ENCODE measurements around the gene STK32B. TPM values are rescaled to one million over a fixed set of nuclear protein-coding genes. Genes with fewer than 3 reads are reported as not detected.

The STK32B gene
- total RNA-seq, 1 donor from 2014 or later, result 6.5 TPM

GRCh38 chr4:5365071-5366008, 314.1 kb downstream of the STK32B start:
- no peak for DNase-seq

- no peak for DNase-seq
Observed at GRCh38 chr4:5366009-5366386, 314.7 kb downstream of the STK32B start.

GRCh38 chr4:5366421-5366820, 315.1 kb downstream of the STK32B start:
- DNase-seq, result no peak

DNA sequence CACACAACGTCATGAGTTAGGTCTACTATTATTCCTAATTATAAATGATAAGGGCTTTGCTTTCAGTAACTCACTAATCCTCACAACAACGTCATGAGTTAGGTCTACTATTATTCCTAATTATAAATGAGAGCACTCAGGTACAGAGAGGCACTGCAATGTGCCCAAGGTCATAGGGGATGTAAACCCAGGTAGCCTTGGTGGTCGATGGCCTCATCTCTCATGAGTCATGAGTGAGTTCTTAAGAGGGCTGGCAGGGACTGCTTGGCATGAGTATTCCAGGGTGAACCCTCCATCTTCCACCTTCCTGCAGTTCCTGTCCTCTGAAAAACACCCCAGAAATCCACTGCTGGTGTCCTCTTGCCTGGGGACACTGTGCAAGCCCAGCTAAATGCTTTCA, 317.1 kb downstream of the STK32B start:
- no peak for DNase-seq

GRCh38 chr4:5370286-5370685, 319.0 kb downstream of the STK32B start:
- DNase-seq, result no peak

GRCh38 chr4:5371415-5372190, 320.3 kb downstream of the STK32B start:
- DNase-seq, result no peak

- DNase-seq, result no peak
Observed at GRCh38 chr4:5372198-5372597, 320.9 kb downstream of the STK32B start.

GRCh38 chr4:5373327-5373726, 322.0 kb downstream of the STK32B start:
- DNase-seq, result no peak

DNA sequence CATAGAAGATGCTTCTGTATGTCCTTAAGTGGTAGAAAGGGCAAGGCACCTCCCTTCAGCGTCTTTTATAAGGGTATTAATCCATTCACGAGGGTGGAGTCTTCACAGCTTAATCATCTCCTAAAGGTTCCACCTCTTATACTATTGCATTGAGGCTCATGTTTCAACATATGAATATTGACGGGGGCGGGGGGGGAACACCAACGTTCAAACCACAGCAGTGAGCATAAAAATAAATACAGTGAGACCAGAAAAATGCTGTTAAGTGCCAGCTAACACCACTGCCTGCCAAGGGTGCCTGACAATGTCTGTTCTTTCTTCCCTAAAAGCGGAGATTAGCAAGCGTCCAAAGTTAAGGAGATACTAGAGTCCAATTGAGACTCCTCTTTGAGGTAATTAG, 323.3 kb downstream of the STK32B start:
- DNase-seq, result no peak

GRCh38 chr4:5374994-5375393, 323.7 kb downstream of the STK32B start:
- DNase-seq, result no peak

DNA sequence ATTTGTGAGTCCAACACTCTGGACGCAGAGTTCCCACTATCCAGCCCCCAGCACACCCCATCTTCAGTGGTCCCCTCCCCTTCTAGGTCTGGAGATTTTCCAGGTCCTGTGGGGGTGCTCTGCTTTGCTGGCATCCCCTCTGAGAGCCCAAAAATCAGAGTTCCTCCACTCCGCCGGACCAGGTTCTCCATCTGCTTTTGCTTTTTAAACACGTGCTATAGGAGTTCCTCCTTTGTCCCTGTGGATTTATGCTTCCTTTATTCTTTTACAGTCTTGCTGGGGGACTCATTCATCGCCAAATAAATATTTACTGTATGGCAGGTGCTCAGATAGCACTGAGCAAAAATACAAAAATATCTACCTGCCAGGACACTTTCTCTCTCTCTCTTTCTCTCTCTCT, 324.7 kb downstream of the STK32B start:
- no peak for DNase-seq

- DNase-seq, result no peak
Observed at GRCh38 chr4:5378002-5378401, 326.7 kb downstream of the STK32B start.

GRCh38 chr4:5379895-5380294, 328.6 kb downstream of the STK32B start:
- DNase-seq, result no peak

DNA sequence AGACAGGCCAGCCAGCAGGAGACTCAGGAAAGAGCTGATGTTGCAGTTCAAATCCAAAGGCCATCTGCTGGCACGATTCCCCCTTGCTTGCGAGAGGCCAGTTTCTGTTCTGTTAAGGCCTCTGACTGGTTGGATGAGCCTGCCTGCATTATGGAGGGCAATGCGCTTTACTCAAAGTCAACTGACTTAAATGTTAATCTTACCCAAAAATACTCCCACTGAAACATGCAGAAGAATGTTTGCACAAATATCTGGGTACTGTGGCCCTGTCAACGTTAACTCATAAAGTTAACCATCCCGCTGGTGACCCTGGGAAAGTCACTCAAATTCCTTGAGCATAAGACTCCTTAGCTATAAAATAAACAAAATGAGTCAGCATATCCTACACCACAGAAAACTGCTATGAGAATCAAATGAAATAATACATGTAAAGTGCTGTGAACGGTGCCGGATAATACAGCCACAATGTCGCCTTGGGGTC, 330.7 kb downstream of the STK32B start:
- DNase-seq, result no peak

DNA sequence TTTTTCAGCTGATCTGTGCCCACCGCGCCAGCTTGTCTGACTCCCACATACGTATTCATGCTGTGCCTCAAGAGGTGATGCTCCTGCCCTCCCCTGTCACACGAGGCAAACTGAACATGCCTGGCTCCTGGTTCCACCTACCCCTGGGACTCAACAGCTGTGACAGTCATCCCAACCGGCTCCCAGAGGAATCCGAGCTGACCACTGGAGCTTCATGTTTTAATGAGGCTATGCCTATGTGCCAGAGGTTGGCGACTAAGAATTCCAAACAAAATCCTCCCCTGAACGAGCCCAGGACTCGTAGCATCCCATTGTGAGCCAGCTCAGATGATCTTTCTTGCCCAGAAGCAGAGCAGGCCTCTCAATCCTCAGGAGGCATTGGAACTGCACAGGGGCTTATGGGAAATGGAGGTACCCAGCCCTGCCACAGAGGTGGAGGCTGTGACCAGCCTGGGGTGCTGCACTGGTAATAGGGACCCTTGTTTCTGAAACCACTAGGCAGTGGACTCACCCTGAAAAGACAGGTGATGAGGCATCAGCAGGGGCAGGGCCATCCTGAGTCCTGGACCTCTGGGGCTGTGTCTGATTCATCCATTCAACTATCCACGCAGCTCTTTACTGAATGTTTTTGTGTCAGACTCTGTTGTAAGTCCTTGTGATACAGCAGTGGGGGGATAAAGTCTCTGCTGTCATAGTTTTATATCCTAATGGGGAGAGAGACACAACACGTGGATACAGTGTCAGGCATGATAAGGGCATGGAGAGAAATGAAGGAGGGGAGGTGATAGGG, 332.1 kb downstream of the STK32B start:
- no peak for DNase-seq

- DNase-seq, result no peak
Observed at GRCh38 chr4:5385741-5386311, 334.5 kb downstream of the STK32B start.

- no peak for DNase-seq
Observed at GRCh38 chr4:5386921-5387320, 335.6 kb downstream of the STK32B start.

GRCh38 chr4:5387457-5387856, 336.2 kb downstream of the STK32B start:
- DNase-seq, result no peak

GRCh38 chr4:5389756-5390310, 338.6 kb downstream of the STK32B start:
- no peak for DNase-seq

DNA sequence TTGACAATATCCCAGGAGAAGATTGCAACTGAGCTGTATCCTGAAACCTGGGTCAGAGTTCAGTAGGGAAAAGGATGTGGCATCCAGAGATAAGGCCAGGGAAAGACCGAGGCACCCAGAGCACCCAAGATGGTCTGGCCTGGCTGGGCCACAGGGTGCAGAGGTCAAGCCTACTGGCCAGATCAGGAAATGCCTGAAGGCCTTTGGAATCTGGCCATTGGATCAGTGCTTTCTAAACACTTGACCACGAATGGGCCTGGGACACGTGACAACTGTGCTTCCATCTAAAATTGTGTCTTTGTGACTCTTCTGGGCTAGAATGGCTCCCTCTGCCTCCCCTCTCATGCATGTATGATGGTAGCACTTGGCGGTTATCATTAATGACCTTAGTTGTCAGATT, 340.2 kb downstream of the STK32B start:
- DNase-seq, result no peak

- DNase-seq, result no peak
Observed at GRCh38 chr4:5393911-5394513, 342.7 kb downstream of the STK32B start.
